ENCODE data around the gene DPYSL5. TPM values are rescaled to one million over a fixed set of nuclear protein-coding genes. Genes with fewer than 3 reads are reported as not detected.

The DPYSL5 gene
- total RNA-seq, 1 experiment from 2014 or later = not detected

- DNase-seq (ENCODE audit: low spot score) = no peak
Observed at GRCh38 chr2:26989156-26989555, 141.2 kb downstream of the DPYSL5 start.

DNA sequence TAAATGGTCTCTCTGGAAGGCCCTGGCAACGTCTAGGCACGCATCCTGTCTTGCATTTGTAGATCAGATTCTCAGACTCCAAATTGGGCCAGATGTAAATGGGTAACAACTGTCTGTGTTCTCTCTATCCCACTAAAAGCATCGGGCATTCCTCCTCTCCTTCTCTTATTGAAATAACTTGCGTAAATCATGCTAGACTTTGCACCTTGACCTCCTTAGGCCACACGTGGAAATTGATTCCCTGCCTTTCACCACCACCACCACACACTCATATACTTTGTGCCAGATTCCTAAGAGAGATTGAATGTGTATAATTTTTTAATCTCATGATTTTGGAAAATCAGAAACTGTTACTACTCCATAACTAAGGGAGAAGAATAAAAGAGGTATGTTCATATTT is 143.8 kb downstream of the DPYSL5 start:
- DNase-seq (ENCODE audit: low spot score) = no peak

DNA sequence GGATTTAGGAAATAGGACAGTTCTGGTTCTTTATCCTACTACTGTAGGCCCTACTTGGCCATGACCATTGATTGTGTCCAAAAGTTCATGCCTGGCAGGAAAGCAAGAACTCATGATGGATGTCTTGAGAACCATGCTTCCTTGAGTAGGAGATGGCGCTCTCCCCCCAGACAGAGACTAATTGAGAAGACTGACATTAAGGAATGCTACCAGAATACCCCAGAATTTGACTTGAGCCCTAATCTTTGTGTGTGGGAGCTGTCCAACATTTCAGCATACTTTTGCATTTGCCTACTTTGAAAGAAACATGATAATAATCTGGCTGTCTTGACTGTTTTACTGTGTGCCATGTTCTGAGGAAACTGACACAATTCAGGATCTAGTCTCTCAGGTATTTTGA is 145.8 kb downstream of the DPYSL5 start:
- DNase-seq (ENCODE audit: low spot score) = no peak

- DNase-seq (ENCODE audit: low spot score) = no peak
Observed at GRCh38 chr2:26994983-26995382, 147.1 kb downstream of the DPYSL5 start.

DNA sequence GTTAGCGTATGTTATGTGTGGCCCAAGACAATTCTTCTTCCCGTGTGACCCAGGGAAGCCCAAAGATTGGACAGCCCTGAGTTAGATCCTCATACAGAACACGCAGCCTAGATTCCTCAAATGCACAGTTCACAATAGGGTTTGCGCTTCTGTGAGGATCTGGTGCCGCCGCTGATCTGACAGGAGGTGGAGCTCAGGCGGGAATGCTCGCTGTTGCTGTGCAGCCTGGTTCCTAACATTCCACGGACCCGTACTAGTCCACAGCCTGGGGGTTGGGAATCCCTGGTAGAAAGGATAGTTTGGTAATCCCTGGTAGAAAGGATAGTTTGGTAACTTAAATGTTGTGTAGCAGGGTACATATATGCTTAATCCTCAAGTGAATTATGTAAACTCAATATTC is 149.5 kb downstream of the DPYSL5 start:
- DNase-seq (ENCODE audit: low spot score) = no peak

DNA sequence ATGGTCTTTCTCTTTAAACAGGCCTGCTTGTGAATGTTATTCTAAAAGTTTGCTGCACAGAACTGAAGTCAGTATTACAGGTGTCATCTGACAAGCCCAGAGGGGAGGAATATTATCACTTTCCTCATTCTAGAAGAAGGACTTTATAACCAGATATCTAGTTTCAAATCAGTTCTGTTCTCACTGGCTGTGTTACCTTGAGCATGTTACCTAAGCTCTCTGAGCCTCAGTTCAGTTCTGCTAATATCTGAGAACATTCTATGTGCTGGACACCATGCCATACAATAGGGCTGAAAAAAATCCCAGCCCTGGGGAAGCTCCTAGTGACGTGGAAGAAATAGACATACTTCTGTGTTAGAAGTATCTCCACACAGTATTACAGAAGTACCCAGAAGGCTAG is 150.4 kb downstream of the DPYSL5 start:
- DNase-seq (ENCODE audit: low spot score) = no peak

Other genes starting within 250 kb of the DPYSL5 start
- not detected in 2 replicates for gene CIB4, start 206.8 kb upstream of the DPYSL5 start, total RNA-seq (2014; rRNA removed; shearing (Covaris generic))
- gene KCNK3, start 155.4 kb upstream of the DPYSL5 start, total RNA-seq (2014; rRNA removed; shearing (Covaris generic)) = not detected in 2 replicates
- gene SLC35F6, start 83.8 kb upstream of the DPYSL5 start, total RNA-seq (2014; rRNA removed; shearing (Covaris generic)) = 24.3 and 27.5 TPM in 2 replicates
- 18.3 and 26.9 TPM in 2 replicates for gene CENPA, start 62.1 kb upstream of the DPYSL5 start, total RNA-seq (2014; rRNA removed; shearing (Covaris generic))
- gene MAPRE3, start 122.5 kb downstream of the DPYSL5 start, total RNA-seq (2014; rRNA removed; shearing (Covaris generic)) = 6.9 and 7.4 TPM in 2 replicates
- 35.6 and 42.0 TPM in 2 replicates for gene TMEM214, start 184.8 kb downstream of the DPYSL5 start, total RNA-seq (2014; rRNA removed; shearing (Covaris generic))
- gene AGBL5, start 203.5 kb downstream of the DPYSL5 start, total RNA-seq (2014; rRNA removed; shearing (Covaris generic)) = 28.1 and 34.5 TPM in 2 replicates
- gene OST4, start 223.5 kb downstream of the DPYSL5 start, total RNA-seq (2014; rRNA removed; shearing (Covaris generic)) = 107 and 127 TPM in 2 replicates
- 0.65 and 1.1 TPM in 2 replicates for gene EMILIN1, start 230.5 kb downstream of the DPYSL5 start, total RNA-seq (2014; rRNA removed; shearing (Covaris generic))
- 4.1 and 4.2 TPM in 2 replicates for gene KHK, start 238.6 kb downstream of the DPYSL5 start, total RNA-seq (2014; rRNA removed; shearing (Covaris generic))

Data from HT-29 (cell line).